ENCODE measurements around the gene NLGN3.

GRCh38 chrX:71158603-71159002 lies 14.0 kb downstream of the NLGN3 start:
- TF ChIP-seq CTCF (IDR thresholded peaks at IDR 0.05) = no peak
- no peak for TF ChIP-seq POLR2AphosphoS5 (IDR thresholded peaks at IDR 0.05)
- no peak for TF ChIP-seq EP300 (IDR thresholded peaks at IDR 0.05)
- no peak for TF ChIP-seq POLR2A (IDR thresholded peaks at IDR 0.05)
